CD4-positive, alpha-beta T cell treated with Interleukin-17A for 4 hours (primary cell): ENCODE results near the gene PRDM2.

ENCODE experiments used
- DNase-seq: peaks from one replicate; pipeline ENCODE4 v3.0.0-alpha.2; 2020; ENCODE audit warnings: mixed read lengths

PRDM2 gene

GRCh38 chr1:13817906-13818305 lies 117.9 kb downstream of the PRDM2 start:
- DNase-seq, result no peak

GRCh38 chr1:13818926-13819325 lies 118.9 kb downstream of the PRDM2 start:
- DNase-seq, result no peak

- DNase-seq, result no peak
Observed at GRCh38 chr1:13819642-13820041, 119.7 kb downstream of the PRDM2 start.

GRCh38 chr1:13820055-13820454 lies 120.1 kb downstream of the PRDM2 start:
- no peak for DNase-seq

GRCh38 chr1:13820456-13820855 lies 120.5 kb downstream of the PRDM2 start:
- no peak for DNase-seq

GRCh38 chr1:13823126-13823880 lies 123.3 kb downstream of the PRDM2 start:
- DNase-seq, result no peak

GRCh38 chr1:13823936-13824335 lies 123.9 kb downstream of the PRDM2 start:
- no peak for DNase-seq

- DNase-seq, result no peak
Observed at GRCh38 chr1:13824626-13825025, 124.6 kb downstream of the PRDM2 start.

- no peak for DNase-seq
Observed at GRCh38 chr1:13825033-13825432, 125.0 kb downstream of the PRDM2 start.

GRCh38 chr1:13826009-13826408 lies 126.0 kb downstream of the PRDM2 start:
- DNase-seq, result no peak

- no peak for DNase-seq
Observed at GRCh38 chr1:13826591-13826990, 126.6 kb downstream of the PRDM2 start.

GRCh38 chr1:13828454-13829151 lies 128.6 kb downstream of the PRDM2 start:
- peak; percentile 33 for DNase-seq

- no peak for DNase-seq
Observed at GRCh38 chr1:13829152-13829769, 129.3 kb downstream of the PRDM2 start.

- no peak for DNase-seq
Observed at GRCh38 chr1:13830170-13830569, 130.2 kb downstream of the PRDM2 start.

- DNase-seq, result no peak
Observed at GRCh38 chr1:13830616-13831280, 130.8 kb downstream of the PRDM2 start.

- DNase-seq, result no peak
Observed at GRCh38 chr1:13832100-13832499, 132.1 kb downstream of the PRDM2 start.

- no peak for DNase-seq
Observed at GRCh38 chr1:13832536-13832935, 132.5 kb downstream of the PRDM2 start.

GRCh38 chr1:13836136-13836535 lies 136.1 kb downstream of the PRDM2 start:
- DNase-seq, result no peak

GRCh38 chr1:13836631-13837030 lies 136.6 kb downstream of the PRDM2 start:
- DNase-seq, result no peak

- no peak for DNase-seq
Observed at GRCh38 chr1:13838236-13838635, 138.2 kb downstream of the PRDM2 start.

- DNase-seq, result no peak
Observed at GRCh38 chr1:13842497-13842896, 142.5 kb downstream of the PRDM2 start.

GRCh38 chr1:13851726-13852125 lies 151.7 kb downstream of the PRDM2 start:
- DNase-seq, result no peak

- DNase-seq, result no peak
Observed at GRCh38 chr1:13855554-13855953, 155.6 kb downstream of the PRDM2 start.

GRCh38 chr1:13860031-13860430 lies 160.0 kb downstream of the PRDM2 start:
- DNase-seq, result no peak
